Effector memory CD4-positive, alpha-beta T cell (primary cell): ENCODE results near the gene WBP1L.
"Not testable (repeated sequence)": the region's sequence is repeated elsewhere in the genome, so short reads cannot be mapped to it uniquely, and the experiment has no call there.

Source experiments
- DNase-seq, 3 donors: peaks; one replicate each; pipeline ENCODE4 v3.0.0-alpha.2; 2020
- H3K27ac ChIP-seq: 2 replicates; pipeline ENCODE4 v1.7.0; 2013; ENCODE audit warnings: mild to moderate bottlenecking, low read length, moderate library complexity; ENCODE audit not compliant: insufficient read depth, poor library complexity, severe bottlenecking
- H3K27me3 ChIP-seq: replicated peaks from 2 replicates; pipeline ENCODE4 v1.7.0; 2013; ENCODE audit warnings: mild to moderate bottlenecking, low read length; ENCODE audit not compliant: insufficient read depth, control insufficient read depth, poor library complexity, severe bottlenecking
- H3K36me3 ChIP-seq: 2 replicates; pipeline ENCODE4 v1.7.0; 2013; ENCODE audit warnings: mild to moderate bottlenecking, low read length, moderate library complexity; ENCODE audit not compliant: control insufficient read depth, insufficient read depth
- H3K4me1 ChIP-seq: 2 replicates; pipeline ENCODE4 v1.7.0; 2013; ENCODE audit warnings: low read length, mild to moderate bottlenecking; ENCODE audit not compliant: control insufficient read depth, insufficient read depth, poor library complexity, severe bottlenecking
- H3K4me3 ChIP-seq: 2 replicates; pipeline ENCODE4 v1.7.0; 2013; ENCODE audit warnings: low read length, low read depth, mild to moderate bottlenecking; ENCODE audit not compliant: insufficient read depth, poor library complexity, severe bottlenecking
- H3K9me3 ChIP-seq: 2 replicates; pipeline ENCODE4 v1.7.0; 2013; ENCODE audit warnings: mild to moderate bottlenecking, low read length, moderate library complexity; ENCODE audit not compliant: control insufficient read depth

WBP1L gene

DNA sequence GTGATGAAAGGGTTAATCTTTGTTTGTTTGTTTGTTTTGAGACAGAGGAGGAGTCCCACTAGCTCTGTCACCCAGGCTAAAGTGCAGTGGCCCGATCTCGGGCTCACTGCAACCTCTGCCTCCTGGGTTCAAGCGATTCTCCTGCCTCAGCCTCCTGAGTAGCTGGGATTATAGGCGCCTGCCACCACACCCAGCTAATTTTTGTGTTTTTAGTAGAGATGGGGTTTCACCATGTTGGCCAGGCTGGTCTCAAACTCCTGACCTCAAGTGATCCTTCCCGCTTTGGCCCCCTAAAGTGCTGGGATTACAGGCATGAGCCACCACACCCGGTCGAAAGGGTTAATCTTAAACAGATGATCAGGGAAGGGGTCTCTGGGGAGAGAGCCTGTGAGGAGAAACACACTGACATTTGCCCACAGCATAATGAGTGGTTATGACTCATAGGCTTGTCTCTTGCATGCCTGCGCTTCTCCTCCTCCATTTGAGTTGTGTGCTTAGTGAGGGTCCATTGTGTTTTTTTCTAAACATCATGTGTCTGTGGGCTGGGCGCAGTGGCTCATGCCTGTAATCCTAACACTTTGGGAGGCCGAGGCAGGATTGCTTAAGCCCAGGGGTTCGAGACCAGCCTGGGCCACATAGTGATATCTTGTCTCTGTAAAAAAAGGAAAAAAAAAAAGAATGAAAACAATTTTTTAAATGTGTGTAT, 112.1 kb downstream of the WBP1L start:
- DNase-seq, H3K27me3 ChIP-seq, H3K4me3 ChIP-seq, H3K9me3 ChIP-seq, H3K4me1 ChIP-seq, H3K27ac ChIP-seq: not testable (repeated sequence)
- H3K36me3 ChIP-seq = peaks cover 12% of the 10 kb centered on the region

DNA sequence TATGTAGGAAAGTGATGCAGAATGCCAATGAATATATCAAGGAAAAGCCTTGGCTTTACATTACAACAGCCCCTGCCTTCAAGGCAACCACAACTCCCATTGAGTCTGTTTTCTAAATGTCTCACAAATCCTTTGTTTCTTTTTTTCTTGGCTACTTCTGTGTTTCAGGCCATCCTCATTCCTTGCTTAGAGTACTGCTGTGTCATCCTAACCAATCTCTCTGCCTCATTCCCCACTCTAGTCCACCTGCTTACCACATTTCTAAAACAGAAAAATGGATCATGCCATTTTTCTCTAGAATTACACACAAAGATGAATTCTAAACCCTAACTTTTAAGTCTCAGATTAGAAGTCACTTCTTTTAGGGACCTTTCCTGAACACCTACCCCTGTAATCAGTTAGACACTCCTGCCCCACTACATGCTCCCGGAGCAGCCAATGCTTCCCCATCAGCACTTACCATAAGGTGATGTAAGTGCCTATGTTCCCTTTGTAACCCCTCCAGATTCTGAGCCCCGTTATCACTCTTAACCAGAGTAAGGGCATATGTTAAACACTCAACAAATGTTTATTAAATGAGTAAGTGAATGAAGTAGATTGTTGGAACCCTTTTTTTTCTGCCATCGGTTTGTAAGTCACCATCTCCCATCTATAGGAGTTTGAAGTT, 113.1 kb downstream of the WBP1L start:
- H3K4me1 ChIP-seq = no peaks in the 10 kb centered on the region
- no peaks in the 10 kb centered on the region for H3K27me3 ChIP-seq
- no peak for DNase-seq
- H3K36me3 ChIP-seq = peaks cover 15% of the 10 kb centered on the region
- H3K4me3 ChIP-seq = no peak overlapping the region
- H3K27ac ChIP-seq = no peak overlapping the region
- no peaks in the 10 kb centered on the region for H3K9me3 ChIP-seq

DNA sequence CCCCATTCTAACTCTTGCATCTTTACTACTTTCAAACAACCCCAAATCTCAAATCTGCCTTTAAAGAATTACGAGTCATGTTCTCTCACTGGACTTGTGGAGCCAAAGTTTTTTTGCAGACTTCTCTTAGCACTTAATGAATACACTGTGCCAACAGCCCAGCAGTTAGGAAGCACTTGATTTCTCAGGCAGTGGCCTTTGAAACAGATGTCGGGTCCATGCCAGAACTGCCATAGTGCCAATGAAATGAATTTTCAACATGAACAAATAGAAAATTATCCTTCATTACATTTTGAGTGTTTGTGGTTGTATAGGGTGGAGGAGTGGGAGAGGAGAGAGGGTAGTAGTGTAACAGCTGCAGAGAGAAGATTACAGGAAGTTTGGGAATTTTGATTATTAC, 116.2 kb downstream of the WBP1L start:
- Histone ChIP-seq H3K4me3 (no peak overlapping the region), H3K9me3 (no peaks in the 10 kb centered on the region), H3K36me3 (peaks cover 31% of the 10 kb centered on the region), H3K27me3 (no peaks in the 10 kb centered on the region), H3K27ac (no peak overlapping the region), H3K4me1 (no peaks in the 10 kb centered on the region)
- no peak for DNase-seq

DNA sequence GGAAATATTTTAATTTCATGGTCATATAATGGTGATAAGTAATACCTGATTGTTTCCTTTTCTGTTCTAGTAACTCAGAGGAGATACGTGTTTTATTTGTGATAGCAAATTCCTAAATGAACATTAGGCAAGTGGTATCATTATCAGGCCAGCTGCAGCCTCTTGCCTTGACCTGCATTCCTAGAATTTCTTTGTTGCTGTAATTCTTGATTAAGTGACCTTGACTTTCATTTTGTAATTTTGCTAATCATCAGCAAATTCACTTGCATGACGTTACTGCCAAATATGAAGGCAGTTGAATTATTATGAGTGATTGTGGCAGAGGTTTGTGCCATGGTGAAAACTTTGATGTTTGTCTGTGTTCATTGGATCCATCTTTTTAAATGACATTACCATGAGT, 119.9 kb downstream of the WBP1L start:
- no peak overlapping the region for H3K27ac ChIP-seq
- no peak overlapping the region for H3K4me3 ChIP-seq
- no peaks in the 10 kb centered on the region for H3K4me1 ChIP-seq
- H3K9me3 ChIP-seq = no peaks in the 10 kb centered on the region
- DNase-seq = no peak
- no peaks in the 10 kb centered on the region for H3K27me3 ChIP-seq
- peaks cover 37% of the 10 kb centered on the region for H3K36me3 ChIP-seq

DNA sequence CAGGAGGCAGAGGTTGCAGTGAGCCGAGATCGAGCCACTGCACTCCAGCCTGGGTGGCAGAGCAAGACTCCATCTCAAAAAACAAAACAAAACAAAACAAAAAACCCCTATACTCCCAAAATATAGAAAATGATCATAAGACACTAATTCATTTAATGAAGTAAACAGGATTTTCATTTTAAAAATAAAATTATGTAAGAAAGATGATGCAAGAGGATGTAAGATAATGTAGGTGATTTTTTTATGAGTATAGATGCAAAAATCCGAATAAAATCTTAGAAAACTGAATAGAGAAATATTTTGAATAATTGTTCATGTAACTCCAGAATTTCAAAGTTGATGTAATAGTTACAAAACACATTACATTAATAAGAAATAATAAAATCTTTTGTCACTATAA, 121.9 kb downstream of the WBP1L start:
- H3K4me3 ChIP-seq = no peak overlapping the region
- DNase-seq = no peak
- peaks cover 27% of the 10 kb centered on the region for H3K36me3 ChIP-seq
- no peaks in the 10 kb centered on the region for H3K4me1 ChIP-seq
- no peaks in the 10 kb centered on the region for H3K27me3 ChIP-seq
- no peaks in the 10 kb centered on the region for H3K9me3 ChIP-seq
- no peak overlapping the region for H3K27ac ChIP-seq
